NCI-H128 (cell line): ENCODE results near the gene C22orf31.

Experiments used
- DNase-seq: peaks from one replicate; lab custom pipeline; 2025; ENCODE audit not compliant: unreplicated experiment; lab: John Stamatoyannopoulos, UW

The C22orf31 gene

DNA sequence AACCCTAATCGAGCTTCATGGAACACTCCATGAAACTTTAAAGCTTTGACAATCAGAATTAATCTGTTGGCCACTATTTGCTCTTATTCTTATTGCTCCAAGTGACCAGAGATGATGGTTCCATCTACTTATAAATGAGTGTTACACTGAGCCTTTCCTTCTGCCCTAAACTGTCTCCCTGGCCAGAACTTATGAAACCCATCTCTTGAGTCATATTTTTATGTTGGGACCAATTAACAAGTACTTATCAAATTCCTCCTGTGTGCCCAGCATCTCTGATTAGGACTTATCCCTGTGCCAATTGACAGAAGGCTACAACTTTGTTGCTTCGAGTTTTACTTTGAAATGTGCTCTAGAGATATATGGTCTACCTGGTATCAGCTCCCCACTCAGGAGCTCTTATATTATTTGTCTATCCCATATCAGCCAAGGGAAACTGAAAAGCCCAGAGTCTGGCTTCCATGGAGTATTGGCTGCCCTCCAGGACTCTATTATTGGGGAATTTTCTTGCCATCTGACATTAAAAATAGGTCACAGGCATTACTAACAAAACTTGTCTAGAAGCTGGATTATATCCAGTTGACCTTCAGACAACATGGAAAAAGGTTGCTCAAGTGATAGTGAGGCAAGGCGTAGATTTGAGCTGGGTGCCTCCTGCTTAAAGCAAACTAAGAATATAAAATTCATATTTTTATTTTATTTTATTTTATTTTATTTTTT, 20.0 kb upstream of the C22orf31 start:
- DNase-seq = no peak

DNA sequence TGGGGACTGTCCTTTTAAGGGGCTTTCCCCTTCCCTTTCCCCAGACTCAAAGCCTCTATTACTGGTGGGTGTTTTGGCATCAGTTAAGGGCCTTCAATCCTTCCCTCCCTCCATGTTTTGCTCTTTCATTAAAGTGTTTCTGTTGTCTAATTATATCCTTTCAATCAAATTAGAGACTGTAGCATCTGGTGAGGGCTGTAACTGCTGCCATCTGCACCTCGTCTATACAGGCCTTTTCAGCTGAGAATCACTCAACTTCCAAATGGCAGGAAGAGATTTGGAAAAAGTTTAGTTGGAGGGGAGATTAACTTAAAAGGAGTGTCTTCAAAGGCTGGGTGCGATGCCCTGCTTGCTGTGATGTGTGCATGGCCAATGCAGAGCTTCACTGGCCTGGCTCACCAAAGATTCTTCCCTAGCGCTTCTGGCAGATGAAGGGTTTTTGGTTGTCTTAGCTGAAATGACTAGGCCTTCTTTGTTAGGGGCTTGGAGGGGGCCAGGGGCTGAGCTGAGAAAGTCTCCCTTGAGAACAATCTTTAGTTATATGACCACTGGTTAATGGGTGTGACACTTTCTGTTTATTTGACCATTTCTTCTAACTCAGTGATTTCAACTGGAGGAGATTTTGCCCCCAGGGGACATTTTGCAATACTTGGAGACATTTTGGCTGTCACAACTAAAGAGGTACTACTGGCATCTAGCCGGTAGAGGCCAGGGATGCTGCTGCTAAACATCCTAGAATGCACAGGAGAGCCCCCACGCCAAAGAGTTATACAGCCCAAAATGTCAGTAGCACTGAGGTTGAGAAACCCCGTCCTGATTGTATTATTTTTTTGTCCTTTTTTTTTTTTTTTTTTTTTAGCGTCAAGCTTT, 18.7 kb upstream of the C22orf31 start:
- no peak for DNase-seq

DNA sequence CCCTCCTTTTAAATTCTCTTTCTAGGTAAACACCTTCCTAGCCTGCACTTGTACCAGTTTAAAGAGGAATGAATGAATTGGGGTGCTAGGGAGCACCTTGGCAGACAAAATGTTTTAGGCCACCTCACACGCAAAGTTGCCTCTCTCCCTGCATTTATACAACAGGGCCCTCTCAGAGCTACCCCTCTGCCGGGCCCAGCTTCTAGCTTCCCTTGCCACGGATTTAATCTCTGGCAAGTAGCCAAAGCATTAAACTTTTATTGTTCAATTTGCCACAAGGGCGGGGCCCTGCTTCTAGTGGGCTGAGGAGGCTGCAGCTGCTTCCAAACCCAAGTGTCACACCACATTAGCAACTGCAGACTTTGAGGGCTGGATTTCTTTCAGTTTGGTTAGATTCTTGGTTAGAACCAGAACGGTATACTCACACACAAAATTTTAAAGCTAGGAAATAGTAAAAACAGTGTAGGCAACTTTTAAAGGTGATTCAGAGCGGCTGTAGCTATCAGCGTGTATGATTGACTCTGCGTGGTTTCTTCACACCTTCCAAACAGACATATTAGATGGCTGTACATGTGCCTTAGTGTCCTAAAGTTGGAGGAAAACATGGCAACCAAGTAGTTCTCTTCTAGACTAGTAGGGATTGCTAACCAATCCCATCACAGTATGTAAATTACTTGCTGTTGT, 17.7 kb upstream of the C22orf31 start:
- DNase-seq = peak; percentile 49

DNA sequence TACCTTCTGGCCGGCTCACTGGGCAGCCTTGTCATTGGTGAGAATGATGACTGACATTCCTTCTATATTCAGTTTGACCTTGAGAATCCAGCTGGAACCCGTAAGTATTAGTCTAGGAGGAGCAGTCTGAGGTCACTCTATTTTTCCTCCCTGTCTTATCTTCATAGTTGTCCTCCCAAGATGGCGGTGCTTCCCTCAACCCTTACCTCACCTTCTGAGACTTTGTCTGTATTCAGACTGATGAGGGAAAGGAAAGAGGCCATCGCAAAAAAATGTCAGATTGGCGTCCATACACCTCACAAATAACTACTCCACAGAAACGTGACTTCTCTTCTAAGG, 17.2 kb upstream of the C22orf31 start:
- no peak for DNase-seq

DNA sequence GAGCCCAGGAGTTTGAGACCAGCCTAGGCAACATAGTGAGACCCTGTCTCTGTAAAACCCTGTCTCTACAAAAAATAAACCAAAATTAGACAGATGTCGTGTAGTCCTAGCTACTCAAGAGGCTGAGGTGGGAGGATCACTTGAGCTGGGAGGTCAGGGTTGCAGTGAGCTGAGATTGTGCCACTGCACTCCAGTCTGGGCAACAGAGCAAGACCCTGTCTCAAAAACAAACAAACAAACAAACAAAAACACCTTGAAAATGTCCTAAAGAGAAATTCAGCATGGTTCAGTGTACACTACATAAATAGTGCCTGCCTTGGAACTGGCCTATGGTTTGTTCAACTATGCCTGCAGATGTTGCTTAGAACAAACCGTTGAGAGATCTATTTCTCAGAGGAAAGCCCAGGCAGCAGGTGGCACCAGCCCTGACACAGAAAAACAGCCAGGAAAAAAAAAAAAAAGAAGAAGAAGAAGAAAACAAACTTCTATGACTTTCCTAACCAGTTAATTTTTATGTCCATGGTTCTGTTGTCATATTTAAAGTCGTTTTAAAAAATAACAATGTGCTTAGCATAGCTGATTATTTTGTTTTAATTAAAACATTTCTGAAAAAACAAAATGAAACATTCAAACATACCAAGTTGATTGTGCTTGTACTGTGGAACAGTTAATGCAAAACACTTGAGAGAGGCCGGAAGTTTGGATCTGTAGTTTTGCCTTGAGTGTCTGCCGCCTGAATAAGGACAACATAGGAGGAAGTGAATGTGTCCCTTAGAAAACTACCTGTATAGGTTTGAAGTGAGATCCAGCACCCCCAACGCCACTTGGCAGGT, 16.6 kb upstream of the C22orf31 start:
- DNase-seq = no peak

DNA sequence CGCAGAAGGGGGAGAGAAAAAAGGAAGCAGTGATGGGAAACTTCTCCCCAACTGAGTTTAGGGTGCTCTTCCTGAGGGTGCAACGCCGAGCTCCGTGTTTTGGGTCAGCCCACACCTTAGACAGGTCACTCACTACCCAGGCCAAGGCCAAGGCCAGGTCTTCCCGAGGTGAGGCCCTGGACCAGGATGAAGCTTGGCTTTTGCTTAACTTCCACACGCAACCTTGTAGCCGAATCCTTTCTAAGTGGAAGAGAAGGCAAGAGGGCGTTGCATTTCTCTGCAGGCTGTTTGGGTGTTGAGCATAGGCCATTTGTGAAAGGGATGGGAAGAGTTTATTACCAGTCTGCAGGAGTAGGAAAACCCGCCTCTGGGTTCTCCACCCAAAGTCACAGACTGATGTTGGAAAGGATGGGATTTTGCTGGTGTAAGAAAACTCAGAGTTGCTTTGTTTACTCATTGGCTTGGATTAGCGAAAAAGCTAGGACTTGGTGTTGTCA, 12.7 kb upstream of the C22orf31 start:
- DNase-seq = no peak

DNA sequence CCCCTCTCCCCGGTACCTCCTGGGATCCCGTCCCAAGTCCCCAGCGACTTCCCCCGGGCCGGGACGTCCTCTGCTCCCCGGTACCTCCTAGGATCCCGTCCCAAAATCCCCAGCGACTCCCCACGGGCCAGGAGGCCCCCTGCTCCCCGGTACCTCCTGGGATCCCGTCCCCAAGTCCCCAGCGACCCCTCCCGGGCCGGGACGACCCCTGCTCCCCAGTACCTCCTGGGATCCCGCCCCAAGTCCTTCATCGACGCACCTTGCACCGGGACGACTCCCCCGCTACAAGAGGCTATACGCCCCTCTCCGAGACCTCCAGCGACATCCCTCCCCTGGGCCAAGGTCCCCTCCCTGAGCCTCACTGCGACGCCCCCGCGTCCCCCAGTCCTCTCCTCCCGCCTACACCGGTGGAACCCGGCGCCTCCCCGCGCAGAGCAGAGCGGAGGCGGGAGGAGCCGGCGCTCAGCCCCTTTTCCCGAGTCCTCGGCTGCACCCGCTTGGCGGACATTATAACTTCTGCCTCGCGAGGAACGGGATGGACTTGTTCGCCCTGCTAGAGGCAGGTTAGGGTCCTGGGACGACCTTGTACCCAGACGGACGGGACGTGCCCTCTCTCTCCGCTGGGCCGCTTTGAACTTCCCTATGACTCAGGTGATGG, 12.1 kb upstream of the C22orf31 start:
- DNase-seq = no peak

DNA sequence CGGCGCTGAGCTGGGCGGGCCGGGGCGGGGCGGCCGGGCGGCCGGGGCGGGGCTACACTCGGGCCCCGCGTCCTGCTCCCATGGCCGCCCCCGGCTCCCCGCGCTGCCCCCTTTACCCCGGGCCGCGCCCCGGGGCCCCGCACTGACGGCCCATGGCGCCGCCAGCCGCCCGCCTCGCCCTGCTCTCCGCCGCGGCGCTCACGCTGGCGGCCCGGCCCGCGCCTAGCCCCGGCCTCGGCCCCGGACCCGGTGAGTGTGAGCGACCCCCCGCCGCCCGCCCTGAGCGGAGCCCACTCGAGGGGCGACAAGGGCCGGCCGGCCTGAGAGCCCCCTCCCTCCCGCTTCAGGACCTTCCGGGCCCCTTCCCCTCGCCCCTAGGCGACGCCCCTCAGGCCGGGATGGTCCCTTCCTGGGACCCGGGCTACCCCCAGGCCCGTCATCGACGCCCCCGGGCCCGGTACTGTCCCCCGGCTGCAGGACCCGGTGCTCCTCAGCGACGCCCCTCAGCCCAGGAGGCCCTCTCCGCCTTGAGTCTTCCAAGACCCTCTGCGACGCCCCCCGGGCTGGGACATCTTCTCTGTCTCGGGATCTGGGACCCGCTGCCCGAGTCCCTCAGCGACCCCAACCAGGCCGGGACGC, 11.5 kb upstream of the C22orf31 start, which contains the start of gene KREMEN1:
Gene KREMEN1 (plus strand): TSS at position 57 of the 639 bp plus-strand sequence. CDS start 96 bp downstream, at position 153.
- DNase-seq = no peak

DNA sequence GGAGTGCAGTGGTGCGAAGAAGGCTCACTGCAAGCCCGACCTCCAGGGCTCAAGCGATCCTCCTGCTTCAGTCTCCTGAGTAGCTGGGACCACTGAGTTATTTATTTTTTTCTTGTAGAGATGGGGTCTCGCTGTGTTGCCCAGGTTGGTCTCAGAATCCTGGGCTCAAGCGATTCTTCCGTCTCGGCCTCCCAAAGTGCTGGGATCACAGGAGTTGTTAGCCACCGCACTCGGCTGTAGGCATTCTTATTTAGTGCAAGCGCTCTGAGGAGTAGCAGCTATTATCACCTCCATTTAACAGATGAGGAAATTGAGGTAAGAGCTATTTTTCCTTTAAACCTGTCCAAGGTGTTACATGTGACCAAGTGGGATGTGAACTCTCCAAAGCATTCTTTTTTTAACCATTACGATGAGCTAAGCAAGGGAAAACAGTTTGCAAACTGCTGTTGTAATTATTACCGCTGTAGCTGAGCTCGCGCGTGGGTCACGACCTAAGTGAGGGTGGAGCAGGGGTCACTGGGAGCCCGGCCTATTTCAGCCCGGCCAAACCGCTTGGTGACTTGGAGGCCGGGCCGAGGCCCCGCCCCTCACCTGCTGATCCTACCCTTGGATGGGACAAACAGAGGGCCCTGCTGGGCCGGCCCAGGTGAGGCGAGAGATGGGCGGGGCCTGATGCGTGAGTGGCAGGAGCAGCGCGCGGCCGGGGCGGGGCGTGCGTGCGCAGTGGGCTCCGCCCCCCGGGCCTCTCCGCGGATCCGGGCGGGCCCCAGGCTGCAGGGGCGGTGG, 10.8 kb upstream of the C22orf31 start:
- peak; percentile 23 for DNase-seq

DNA sequence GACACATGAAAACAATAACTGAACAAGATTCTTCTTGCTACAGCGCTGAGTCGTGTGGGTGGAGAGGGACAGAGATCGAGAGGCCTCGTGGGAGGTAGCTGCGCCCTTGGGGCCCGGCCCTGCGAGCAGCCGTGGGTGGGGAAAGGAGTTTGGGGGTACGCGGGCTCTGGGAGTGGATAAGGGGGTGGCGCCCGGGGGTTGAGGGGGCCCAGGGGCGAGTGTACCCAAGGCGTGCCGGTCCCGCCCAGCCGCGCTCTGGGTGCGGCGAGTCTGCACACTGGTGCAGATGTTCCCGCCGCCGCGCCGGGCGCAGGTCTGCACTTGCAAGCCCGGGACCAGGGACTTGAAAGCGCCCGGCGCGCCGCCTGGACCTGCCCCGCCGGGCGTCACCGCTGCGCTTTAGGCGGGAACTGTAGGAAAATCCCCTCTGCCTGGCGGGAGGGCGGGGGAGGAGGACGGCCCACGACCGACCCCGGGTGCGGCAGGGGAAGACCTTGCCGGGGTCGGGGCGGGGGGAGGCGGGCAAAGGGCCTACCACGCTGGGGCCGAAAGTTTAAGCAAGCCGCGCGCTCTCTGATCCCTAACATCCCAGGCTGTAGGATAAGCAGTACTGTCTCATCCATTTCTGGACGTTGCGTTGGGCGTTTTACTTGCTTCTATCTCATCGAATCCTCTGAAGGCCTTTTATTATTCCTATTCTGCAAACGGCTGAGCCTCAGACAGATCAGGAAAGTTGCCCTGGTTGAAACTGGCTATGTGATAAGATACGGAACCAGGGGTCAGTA, 9.8 kb upstream of the C22orf31 start:
- DNase-seq = no peak

DNA sequence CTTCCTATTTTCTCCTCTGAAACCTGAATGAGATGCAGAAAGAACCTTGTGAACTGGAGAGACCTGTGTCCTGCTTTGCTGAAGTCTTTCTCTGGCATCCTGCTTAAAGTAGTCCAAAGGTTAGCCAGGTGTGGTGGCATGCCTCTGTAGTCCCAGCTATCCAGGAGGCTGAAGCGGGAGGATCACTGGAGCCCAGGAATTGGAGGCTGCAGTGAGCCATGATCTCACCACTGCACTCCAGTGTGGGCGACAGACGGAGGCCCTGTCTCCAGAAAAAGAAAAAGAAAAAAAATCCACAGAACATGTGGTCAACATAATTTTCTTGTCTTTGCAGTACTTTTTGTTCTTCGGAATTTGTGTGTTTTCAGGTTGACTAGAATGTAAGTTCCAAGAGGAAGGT, 8.9 kb upstream of the C22orf31 start:
- DNase-seq = no peak

DNA sequence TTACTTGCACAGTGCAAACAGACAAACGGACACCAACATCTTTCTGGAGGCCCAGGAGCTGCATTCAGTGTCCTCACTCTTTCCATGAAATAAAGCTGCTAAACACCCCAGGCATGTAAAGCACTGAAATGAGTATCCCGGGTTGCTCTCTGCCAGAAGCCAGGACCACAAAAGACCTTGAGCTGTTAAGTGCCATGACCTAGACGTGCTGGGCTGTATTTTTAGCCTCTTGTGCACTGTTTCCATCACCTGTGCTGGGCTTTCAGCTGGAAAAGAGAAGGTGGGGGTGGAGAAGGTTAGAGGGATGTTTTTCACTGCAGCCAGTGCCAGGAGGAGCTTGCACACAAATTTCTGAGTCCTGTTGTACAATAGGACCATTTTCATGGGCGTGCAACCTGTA, 7.8 kb upstream of the C22orf31 start:
- no peak for DNase-seq

DNA sequence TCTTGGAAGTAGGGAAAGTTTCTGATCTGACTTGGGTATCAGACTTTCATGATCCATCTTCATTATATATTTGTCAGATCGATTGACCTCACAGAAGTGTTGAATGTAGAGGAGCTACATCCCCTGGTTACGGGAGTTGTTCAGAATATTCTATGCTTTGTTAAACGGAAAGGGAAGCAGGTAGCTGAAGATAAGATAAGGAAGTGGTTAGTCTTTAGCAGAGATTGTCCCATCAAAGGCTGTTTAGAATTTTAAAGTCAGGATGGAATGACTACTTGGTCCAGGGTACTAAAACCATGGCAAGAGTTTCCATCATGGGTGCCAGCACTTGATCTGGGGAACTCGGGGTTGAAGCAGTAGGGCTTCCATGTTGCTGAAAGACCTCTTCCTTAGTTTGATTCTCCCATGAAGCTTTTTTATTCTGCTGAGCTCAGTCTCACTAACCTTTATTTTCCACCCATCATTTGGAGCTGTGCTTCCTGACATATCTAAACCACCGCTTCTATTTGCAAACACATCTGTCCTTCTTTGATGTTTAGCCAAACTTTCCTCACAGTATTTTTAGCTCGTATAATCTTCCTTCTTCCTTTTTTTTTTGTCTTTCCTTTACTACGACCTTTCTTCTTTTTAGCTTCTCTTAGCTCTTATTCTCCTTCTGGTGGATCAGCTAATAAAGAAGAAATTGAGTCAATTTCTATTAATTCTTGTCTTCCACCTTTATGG, 4.0 kb upstream of the C22orf31 start:
- DNase-seq = no peak

DNA sequence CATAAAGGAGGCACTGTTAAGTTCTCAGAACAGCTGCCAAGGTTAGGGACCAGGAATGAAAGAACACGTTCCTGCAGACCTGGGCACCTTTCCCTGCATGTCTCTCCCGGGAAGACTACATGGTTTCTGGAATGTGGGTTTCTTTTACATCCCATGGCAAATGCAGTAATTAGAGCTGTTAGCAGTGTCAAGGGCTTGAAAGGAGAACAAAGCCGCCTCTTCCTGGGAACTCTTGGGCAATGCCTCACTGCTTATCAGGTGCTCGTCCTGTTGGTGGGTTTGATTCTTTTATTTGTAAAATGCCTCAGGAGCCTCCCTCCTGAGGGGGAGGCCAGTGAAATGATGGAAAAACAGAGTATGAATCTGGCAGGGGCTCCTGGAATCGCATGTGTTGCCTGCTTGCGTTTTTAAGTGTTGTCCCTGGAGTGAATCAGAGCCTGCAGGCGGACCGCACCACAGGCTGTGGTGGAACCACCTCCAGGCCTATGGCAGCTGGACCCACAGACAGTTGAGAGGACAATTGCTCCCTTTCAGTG, 723 bp upstream of the C22orf31 start:
- no peak for DNase-seq

DNA sequence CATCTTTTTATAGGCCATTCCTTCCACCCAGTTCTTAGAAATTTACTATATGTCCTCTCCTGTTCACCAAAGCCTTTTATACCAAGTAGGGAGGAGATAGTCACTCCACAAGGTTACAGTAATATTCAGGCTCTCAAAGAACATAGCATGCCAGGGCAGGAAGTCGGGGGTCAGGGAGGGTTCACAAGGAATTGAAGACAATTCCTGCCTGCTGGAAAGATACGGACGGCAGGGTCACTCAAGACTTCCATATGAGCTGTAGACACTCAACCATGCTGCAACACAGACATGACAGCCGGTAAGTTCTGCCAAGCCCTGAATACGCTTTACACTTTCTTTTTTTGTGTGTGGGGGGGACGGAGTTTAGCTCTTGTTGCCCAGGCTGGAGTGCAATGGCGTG, 700 bp downstream of the C22orf31 start:
- DNase-seq = no peak

DNA sequence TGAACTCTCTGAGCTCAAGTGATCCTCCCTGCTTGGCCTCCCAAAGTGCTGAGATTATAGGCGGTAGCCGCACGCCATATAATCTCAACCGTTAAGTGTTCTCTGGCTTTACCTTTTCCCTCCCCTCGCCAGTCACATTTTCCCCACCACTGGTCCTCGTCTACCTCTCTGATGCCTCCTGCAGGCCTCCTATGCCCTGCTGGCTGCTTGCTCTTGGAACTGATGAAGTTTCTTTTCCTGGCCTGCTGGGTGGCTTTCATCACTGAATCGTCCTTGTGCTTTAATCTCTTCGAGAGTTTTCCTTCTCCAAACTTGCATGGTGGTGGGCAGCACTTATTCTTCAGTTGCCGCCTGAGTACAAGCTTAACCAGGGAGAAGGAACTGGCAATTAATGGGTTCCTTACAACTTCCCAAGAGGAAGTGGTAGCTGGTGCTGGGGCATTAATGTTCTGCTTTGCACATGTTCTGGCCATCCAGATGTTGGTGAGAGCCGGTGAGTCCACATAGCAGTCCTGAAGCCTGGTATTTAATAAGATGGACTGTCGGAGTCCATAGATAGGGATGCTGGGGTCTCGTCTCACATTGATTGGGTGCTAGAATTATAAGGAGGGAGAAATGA, 1.3 kb downstream of the C22orf31 start:
- no peak for DNase-seq

DNA sequence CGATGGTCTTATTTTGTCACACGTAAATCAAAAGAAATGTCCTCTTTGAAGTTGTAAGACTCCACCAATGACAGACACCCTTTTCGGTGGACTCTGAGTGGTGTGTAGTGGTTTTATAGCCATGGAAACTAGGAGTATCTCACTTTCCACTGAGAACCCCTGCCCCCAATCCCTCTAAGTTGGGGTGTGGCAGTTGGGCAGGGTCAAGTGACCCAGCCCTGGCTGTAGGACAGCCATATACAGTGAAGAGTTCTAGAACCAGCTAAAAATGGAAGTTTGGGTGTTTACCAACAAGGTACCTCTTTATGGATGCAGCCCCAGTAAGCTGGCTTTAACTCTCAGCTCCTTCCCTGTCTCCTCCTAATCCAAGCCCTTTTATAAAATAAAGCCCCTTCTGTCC, 5.2 kb downstream of the C22orf31 start:
- DNase-seq = no peak
